ENCODE results near the gene CDH20.

GRCh38 chr18:61502472-61502871 lies 169.2 kb downstream of the CDH20 start:
- TF ChIP-seq, protein P1, sequence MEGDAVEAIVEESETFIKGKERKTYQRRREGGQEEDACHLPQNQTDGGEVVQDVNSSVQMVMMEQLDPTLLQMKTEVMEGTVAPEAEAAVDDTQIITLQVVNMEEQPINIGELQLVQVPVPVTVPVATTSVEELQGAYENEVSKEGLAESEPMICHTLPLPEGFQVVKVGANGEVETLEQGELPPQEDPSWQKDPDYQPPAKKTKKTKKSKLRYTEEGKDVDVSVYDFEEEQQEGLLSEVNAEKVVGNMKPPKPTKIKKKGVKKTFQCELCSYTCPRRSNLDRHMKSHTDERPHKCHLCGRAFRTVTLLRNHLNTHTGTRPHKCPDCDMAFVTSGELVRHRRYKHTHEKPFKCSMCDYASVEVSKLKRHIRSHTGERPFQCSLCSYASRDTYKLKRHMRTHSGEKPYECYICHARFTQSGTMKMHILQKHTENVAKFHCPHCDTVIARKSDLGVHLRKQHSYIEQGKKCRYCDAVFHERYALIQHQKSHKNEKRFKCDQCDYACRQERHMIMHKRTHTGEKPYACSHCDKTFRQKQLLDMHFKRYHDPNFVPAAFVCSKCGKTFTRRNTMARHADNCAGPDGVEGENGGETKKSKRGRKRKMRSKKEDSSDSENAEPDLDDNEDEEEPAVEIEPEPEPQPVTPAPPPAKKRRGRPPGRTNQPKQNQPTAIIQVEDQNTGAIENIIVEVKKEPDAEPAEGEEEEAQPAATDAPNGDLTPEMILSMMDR (IDR thresholded peaks at IDR 0.05; ENCODE audit: poor library complexity), result peak; percentile 89
- TF ChIP-seq EZH2phosphoT487 (IDR thresholded peaks at IDR 0.05; ENCODE audit: low read depth, severe bottlenecking, unreplicated experiment) (no peak), EZH2 (IDR thresholded peaks at IDR 0.05; ENCODE audit: borderline replicate concordance) (no peak)

Data from hepatocyte (in vitro differentiated cells).